KOPT-K1 (cell line): ENCODE results near the gene RABGGTA.

Experiments used
- H3K27ac ChIP-seq: fragments of 200-600 bp; sonication (generic); 2 replicates; pipeline ENCODE4 v1.5.1; 2016; ENCODE audit warnings: antibody characterized with exemption, mild to moderate bottlenecking, low read depth, low read length; ENCODE audit not compliant: poor library complexity, severe bottlenecking
- H3K36me3 ChIP-seq: fragments of 200-600 bp; sonication (generic); 2 replicates; pipeline ENCODE4 v1.5.1; 2017; ENCODE audit warnings: antibody characterized with exemption, mild to moderate bottlenecking, low read length, moderate library complexity; ENCODE audit not compliant: insufficient read depth
- H3K9me3 ChIP-seq: fragments of 200-600 bp; sonication (generic); 2 replicates; pipeline ENCODE4 v1.5.1; 2017; ENCODE audit warnings: antibody characterized with exemption, low read length, mild to moderate bottlenecking; ENCODE audit not compliant: insufficient read depth, poor library complexity, severe bottlenecking

The RABGGTA gene, protein sequence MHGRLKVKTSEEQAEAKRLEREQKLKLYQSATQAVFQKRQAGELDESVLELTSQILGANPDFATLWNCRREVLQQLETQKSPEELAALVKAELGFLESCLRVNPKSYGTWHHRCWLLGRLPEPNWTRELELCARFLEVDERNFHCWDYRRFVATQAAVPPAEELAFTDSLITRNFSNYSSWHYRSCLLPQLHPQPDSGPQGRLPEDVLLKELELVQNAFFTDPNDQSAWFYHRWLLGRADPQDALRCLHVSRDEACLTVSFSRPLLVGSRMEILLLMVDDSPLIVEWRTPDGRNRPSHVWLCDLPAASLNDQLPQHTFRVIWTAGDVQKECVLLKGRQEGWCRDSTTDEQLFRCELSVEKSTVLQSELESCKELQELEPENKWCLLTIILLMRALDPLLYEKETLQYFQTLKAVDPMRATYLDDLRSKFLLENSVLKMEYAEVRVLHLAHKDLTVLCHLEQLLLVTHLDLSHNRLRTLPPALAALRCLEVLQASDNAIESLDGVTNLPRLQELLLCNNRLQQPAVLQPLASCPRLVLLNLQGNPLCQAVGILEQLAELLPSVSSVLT

DNA sequence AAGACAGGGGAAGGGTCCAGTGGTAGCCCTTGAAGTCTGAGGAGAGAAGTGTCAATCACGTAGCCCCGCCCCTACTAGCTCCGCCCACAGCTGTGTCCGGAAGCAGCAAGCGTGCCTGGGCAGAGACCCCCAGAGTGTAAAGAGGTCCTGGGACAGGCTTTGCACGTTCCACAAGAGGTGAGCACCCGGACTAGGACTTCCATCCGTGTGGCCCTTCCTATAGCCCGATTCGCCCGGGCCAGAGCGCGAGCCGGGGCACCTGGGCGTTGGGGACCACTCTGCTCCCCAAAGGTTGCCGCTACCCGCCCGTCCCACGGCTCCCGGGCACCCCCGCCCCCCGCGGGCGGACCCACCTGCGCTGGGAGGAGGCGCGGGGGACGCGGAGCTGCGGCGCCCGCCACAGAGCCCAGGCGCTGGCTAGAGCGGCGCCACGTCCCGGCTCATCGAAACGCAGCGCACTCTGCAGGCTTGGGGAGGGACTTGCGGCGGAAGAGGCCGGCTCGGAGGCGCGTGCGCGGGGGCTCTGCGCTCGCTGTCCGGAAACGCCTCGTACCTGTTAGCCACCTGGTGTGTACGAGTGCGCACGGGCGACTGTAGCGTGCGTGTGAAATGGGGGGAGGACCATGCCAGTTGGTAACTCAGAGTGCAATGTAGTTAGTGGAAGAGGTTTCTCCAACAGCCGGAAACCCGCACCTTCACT lies at the start of gene RABGGTA:
Gene RABGGTA, minus strand, starts transcription at position 464 of the 700 bp plus-strand sequence. CDS start 482 bp downstream, outside the sequence.
- peak within 1 kb of the TSS; percentile 77 for H3K27ac ChIP-seq
- no peaks in the 10 kb centered on the region for H3K9me3 ChIP-seq

DNA sequence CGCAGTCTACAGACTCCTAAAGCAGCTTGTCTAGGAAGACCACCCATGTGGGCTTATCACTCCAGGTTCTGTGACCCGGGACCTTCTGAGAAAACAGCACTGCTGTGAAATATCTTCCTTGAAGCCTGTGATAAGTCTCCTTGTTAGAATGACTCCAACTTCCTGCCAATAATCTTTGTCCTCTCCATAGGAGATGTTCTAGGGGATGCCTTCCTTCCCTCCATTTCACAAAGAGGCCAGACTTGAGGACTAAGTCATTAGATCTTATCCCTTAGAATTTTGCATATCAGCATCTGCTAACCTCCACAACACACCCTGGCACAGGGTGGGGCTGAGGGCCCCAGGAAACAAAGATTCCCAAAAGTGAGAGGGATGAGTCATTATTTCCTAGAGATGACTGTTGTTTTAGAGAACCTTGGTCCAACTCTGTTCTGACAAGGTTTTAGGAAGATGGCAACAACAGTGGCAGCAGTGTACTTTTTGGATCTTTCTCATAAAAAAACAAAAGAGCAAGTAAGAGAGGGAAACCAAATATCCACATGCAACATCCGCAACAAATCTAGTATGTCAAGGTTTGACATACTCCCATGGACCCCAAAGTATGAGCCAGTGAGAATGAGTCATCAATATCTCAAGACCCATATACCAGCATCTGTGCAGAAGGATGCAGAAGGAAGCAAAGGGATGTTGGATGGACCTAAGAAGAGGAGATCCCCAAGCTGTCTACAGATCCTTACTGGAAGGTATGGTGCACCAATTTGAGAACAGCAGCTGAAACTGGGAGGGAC lies 45.9 kb upstream of the RABGGTA start:
- H3K27ac ChIP-seq, result no peak overlapping the region
- H3K36me3 ChIP-seq, result peaks cover 13% of the 10 kb centered on the region

More for the DNA sequence above, at the start of gene RABGGTA:
- peaks cover 16% of the 10 kb centered on the region; the same call in 1 of the 2 replicates for H3K36me3 ChIP-seq

DNA sequence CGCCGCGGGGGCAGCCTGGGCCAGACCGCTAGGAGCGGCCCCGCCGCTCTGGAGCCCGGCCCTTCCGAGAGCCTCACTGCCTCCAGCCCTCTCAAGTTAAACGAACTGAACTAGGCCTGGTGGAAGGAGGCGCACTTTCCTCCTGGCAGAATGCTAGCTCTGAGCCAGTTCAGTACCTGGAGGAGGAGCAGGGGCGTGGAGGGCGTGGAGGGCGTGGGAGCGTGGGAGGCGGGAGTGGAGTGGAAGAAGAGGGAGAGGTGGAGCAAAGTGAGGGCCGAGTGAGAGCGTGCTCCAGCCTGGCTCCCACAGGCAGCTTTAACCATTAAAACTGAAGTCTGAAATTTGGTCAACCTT lies 45.2 kb upstream of the RABGGTA start:
- Histone ChIP-seq H3K9me3 (no peaks in the 10 kb centered on the region), H3K36me3 (peaks cover 20% of the 10 kb centered on the region), H3K27ac (no peak overlapping the region)

More for the DNA sequence above, 45.9 kb upstream of the RABGGTA start:
- H3K9me3 ChIP-seq, result no peaks in the 10 kb centered on the region

DNA sequence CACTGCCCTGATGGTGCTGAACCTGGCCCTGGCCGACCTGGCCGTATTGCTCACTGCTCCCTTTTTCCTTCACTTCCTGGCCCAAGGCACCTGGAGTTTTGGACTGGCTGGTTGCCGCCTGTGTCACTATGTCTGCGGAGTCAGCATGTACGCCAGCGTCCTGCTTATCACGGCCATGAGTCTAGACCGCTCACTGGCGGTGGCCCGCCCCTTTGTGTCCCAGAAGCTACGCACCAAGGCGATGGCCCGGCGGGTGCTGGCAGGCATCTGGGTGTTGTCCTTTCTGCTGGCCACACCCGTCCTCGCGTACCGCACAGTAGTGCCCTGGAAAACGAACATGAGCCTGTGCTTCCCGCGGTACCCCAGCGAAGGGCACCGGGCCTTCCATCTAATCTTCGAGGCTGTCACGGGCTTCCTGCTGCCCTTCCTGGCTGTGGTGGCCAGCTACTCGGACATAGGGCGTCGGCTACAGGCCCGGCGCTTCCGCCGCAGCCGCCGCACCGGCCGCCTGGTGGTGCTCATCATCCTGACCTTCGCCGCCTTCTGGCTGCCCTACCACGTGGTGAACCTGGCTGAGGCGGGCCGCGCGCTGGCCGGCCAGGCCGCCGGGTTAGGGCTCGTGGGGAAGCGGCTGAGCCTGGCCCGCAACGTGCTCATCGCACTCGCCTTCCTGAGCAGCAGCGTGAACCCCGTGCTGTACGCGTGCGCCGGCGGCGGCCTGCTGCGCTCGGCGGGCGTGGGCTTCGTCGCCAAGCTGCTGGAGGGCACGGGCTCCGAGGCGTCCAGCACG lies 44.6 kb upstream of the RABGGTA start:
- H3K36me3 ChIP-seq, result peaks cover 25% of the 10 kb centered on the region
- no peak overlapping the region for H3K27ac ChIP-seq
- H3K9me3 ChIP-seq, result no peaks in the 10 kb centered on the region

DNA sequence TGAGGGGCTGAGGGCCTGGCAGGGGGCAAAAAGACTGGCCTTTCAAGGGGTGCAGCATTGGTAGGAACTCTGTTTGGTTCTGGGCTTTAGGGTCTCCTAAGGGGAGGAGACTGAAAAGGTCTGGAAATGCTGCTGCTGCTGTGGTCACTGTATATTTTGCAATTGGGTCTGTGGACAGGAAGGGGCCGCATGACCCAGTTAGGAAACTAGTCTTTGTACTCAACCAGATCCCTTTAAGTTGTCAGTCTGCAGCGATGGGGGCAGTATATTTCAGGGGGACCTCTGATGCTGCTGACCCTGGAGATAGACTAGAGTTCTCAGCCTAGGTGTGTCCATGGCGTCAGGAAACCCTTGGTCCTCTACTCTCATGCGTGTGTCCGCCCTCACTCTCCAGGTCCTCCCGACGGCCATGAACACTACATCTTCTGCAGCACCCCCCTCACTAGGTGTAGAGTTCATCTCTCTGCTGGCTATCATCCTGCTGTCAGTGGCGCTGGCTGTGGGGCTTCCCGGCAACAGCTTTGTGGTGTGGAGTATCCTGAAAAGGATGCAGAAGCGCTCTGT lies 43.9 kb upstream of the RABGGTA start:
- H3K9me3 ChIP-seq, result no peaks in the 10 kb centered on the region
- peaks cover 29% of the 10 kb centered on the region for H3K36me3 ChIP-seq
- H3K27ac ChIP-seq, result no peak overlapping the region

DNA sequence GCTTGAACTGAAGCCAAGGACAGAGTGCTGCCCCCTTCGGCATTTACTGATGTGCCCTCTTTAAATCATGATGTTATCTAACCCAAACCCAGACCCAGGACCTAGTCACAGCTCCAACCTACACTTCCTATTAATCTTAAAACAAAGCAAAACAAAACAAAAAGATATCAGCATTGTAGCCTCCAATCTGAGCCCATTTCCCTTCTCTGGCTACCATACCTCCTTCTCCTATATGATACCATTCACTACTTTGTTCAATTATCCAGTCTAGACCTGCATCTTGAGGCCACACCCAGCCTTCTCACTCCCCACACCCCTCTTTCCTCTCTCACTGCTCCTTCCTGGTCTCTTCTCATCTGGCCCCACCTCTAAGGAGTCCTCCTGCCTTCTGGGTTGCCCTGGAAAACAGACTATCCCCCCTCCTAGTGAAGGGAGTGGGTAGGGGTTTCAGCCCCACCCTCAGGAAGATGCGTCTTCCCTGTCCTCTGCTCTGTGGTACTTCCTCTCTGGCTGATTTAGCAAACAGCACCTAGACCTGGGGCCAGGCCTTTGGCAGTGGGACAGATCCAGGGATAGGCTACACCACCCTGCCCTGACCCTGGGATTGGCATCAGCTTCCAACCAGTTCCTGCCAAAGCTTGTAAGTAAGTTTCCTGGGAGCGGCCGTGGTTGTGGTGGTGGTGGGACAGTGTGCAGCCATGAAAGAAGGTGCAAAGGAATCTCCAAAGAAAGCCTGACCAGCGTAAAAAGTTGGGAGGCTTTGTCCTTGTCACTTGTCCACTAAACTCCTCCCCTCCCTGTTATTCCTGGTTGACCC lies 43.2 kb upstream of the RABGGTA start:
- Histone ChIP-seq H3K36me3 (peaks cover 36% of the 10 kb centered on the region), H3K9me3 (no peaks in the 10 kb centered on the region), H3K27ac (no peak overlapping the region)

DNA sequence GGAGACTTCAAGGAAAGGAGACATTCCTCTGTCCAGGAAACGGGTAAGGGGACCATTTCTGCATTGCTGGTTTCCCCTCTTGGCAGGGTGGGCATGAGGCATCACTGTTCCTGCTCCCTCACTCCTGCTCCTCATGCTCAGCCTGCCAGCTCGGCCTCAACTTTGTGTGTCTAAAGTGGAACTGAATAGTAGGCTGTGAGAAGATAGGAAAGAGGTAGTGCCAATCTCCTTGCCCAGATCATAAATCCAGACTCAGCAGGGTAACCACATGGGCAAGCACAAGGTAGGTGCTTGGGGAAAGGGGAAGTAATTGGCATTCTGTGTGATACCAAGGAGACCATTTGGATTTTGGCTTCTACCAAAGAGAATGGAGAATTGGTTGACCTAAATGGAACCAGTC lies 42.5 kb upstream of the RABGGTA start:
- Histone ChIP-seq H3K27ac (no peak overlapping the region), H3K9me3 (no peaks in the 10 kb centered on the region)

DNA sequence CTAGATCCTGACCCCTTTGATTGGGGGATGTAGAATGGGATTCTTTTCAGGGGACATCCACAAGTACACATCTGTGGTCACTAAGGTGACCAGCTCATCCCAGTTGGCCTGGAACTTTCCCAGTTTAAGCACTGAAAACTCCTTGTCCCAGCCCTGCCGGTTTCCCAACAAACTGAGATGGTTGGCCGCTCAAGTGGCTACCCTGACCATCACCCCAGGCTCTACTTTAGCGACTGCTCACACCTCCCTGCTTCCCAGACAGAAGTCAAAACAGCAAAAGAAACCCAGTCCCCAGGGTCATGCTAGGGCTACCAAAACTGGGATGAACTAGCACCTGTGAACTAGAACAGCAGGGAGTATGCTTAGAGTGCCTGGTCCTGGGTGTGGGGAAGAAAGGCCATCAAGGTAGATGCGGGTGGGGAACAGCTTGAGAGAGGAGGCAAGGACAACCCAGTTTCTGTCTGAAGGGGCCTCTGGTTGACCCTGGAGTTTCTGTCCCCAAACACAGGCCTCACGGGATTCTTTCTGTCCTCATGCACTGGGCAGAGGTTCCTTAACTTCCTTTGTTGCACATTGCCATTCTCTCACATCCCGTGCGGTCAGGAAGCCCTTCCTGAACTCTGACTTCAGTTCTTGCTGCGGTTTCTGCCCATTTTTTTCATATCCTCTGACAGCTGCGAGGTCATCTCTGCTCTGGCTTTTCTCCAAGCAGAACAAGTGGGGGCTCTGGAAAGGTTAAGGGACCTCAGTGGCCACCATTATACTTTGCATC lies 41.5 kb upstream of the RABGGTA start:
- H3K36me3 ChIP-seq, result peaks cover 50% of the 10 kb centered on the region
- no peak overlapping the region for H3K27ac ChIP-seq

More for the DNA sequence above, 42.5 kb upstream of the RABGGTA start:
- H3K36me3 ChIP-seq, result peaks cover 43% of the 10 kb centered on the region

DNA sequence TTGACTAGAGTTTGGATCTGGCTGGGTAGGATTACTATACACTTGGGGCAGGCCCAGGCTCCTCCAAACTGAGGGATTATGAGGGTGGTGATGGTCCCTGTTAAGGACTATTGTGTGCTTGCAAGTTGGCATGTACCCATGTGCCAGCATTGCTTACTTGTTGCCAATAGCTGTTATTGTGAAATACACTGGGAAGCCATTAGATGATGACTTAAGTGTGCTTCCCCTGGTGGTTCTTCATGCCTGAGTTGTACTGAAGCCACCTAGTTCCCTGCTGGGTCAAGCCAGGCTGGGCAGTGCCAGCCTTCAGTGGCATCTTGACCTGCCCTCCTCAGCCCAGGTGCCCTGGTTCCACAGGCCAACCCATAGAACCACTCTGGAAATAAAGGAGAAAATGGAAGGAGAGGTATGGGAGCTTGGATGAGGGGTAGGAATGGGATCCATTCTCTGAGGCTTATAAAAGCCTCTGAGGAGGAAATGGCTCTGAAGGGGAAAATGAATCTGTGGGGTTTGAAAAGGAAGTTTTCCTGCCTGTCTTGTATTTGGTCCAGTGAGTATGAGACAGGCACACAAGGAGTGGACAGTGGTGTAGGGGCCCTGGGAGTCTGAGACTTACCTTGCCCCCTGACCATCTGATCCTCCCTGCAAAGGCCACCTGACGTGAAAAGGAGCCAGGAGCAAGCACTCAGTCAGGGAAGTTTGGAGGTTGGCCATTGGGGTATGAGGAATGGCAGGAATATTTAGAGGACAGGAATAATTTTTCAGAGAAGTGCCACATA lies 40.6 kb upstream of the RABGGTA start:
- Histone ChIP-seq H3K9me3 (no peaks in the 10 kb centered on the region), H3K27ac (no peak overlapping the region)

More for the DNA sequence above, 41.5 kb upstream of the RABGGTA start:
- no peaks in the 10 kb centered on the region for H3K9me3 ChIP-seq

DNA sequence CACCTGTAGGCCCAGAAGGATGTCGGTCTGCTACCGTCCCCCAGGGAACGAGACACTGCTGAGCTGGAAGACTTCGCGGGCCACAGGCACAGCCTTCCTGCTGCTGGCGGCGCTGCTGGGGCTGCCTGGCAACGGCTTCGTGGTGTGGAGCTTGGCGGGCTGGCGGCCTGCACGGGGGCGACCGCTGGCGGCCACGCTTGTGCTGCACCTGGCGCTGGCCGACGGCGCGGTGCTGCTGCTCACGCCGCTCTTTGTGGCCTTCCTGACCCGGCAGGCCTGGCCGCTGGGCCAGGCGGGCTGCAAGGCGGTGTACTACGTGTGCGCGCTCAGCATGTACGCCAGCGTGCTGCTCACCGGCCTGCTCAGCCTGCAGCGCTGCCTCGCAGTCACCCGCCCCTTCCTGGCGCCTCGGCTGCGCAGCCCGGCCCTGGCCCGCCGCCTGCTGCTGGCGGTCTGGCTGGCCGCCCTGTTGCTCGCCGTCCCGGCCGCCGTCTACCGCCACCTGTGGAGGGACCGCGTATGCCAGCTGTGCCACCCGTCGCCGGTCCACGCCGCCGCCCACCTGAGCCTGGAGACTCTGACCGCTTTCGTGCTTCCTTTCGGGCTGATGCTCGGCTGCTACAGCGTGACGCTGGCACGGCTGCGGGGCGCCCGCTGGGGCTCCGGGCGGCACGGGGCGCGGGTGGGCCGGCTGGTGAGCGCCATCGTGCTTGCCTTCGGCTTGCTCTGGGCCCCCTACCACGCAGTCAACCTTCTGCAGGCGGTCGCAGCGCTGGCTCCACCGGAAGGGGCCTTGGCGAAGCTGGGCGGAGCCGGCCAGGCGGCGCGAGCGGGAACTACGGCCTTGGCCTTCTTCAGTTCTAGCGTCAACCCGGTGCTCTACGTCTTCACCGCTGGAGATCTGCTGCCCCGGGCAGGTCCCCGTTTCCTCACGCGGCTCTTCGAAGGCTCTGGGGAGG lies 39.5 kb upstream of the RABGGTA start, which contains the start of gene LTB4R:
Gene LTB4R, plus strand, starts transcription at position 857 of the 959 bp plus-strand sequence. CDS start 4,150 bp downstream, outside the sequence.
- peaks cover 69% of the 10 kb centered on the region for H3K36me3 ChIP-seq
- H3K9me3 ChIP-seq, result no peaks in the 10 kb centered on the region
- no peak within 1 kb of the TSS for H3K27ac ChIP-seq

More for the DNA sequence above, 40.6 kb upstream of the RABGGTA start:
- peaks cover 58% of the 10 kb centered on the region for H3K36me3 ChIP-seq

DNA sequence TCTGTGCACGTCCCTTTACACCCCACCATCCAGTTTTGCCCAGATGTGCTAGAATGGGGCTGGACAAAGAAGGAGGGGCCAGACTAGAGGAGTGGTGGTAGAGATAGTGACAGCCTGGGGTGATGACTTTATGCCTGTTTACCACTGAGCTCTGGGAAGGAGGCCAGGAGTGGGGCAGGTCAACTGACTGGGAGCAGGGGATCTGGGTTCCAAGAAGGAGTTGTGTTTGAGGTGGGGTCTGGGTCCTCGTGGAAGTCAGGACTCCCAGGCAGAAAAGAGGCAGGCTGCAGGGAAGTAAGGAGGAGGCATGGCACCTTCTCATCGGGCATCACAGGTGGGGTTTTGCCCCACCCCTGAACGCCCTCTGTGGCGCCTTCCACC lies 38.9 kb upstream of the RABGGTA start:
- no peak overlapping the region for H3K27ac ChIP-seq
- H3K9me3 ChIP-seq, result no peaks in the 10 kb centered on the region
- H3K36me3 ChIP-seq, result peaks cover 76% of the 10 kb centered on the region
